Neural progenitor cell (in vitro differentiated cells): ENCODE measurements around the gene IFNAR1.

Experiments used
- CTCF ChIP-seq: fragments of 200-600 bp; sonication (generic); IDR thresholded peaks from 2 replicates; pipeline ENCODE4 v1.5.1; 2017; ENCODE audit warnings: antibody characterized with exemption, mild to moderate bottlenecking
- EZH2 ChIP-seq: fragments of 200-600 bp; sonication (generic); IDR thresholded peaks from 2 replicates; pipeline ENCODE4 v1.6.1; 2017; ENCODE audit warnings: antibody characterized with exemption, mild to moderate bottlenecking, moderate library complexity
- EZH2phosphoT487 ChIP-seq: fragments of 200-600 bp; sonication (generic); IDR thresholded peaks from 2 replicates; pipeline ENCODE4 v1.6.1; 2017; ENCODE audit warnings: antibody characterized with exemption

DNA sequence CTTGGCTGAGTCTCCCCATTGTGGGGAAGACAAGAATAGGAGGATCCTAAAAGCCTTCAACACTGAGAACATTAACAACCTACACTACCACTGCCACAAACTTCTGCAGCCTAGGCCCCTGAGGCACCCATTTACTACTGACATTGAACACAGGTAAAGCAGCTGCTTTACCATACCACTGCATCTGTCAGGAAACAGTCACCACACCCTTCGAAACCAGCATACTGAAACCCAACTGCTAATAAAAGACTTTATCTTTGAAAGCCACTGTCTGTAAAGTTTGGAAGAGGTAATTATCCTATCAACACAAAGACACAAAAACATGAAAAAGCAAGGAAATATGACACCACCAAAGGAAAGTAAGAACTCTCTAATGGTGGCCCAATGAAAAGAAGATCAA is 7.4 kb downstream of the IFNAR1 start:
- TF ChIP-seq CTCF (no peak), EZH2phosphoT487 (no peak), EZH2 (no peak)
